GM21786 (cell line): Measurements from ENCODE around the gene PAK2.

Experiments
- ATAC-seq: cut with Tn5 transposase; IDR thresholded peaks from one replicate; pipeline ENCODE4 v1.9.1; 2021; ENCODE audit not compliant: unreplicated experiment

The PAK2 gene

GRCh38 chr3:196739671-196740480 is at the start of gene PAK2:
Gene PAK2, plus strand, starts transcription at chr3:196739857. Its CDS starts 42,790 bp downstream, at chr3:196782647.
- peak; percentile 84 for ATAC-seq

DNA sequence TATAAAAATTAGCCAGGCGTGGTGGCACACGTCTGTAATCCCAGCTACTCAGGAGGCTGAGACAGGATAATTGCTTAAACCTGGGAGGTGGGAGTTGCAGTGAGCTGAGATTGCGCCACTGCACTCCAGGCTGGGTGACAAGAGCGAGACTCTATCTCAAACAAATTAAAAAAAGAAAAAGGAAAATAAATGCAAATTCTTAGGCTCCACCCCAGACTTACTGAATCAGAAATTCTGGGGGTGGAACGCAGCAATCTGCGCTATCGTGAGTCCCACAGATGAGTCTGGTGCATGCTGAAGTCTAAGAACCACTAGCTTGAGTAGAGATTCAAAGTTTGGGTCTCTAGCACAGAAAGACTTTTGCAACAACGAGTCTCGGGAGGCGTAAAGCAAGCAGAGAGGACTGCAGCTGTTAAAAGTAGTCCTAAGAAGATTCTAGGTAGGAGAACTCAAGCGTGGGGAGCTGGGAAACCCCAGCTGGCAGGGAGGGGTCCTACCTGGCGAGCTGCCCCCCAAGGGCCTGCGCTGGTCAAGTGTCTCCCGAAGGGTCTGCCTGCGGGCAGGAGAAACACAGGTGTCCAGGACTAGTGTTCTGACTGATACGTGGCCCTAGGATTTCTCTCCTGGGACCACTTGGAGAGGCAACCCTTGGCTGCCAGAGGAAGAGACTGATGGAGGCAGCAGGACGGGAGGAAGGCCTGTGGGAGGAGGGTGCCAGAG is 49.6 kb upstream of the PAK2 start:
- no peak for ATAC-seq

DNA sequence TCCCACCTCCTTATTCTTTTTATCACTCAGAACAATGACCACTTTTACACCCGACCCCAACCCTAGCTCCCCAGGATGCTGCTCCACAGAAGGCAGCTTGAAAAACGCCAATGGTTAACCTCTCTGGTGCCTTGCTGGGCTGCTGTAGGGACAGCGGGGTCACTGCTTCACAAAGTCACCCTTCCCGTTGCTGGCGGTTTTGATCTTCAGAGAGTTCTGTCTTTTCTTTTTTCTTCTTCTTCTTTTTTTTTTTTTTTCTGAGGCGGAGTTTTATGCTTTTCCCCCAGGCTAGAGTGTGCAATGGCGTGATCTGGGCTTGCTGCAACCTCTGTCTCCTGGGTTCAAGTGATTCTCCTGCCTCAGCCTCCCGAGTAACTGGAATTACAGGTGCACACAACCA is 48.3 kb upstream of the PAK2 start:
- no peak for ATAC-seq

DNA sequence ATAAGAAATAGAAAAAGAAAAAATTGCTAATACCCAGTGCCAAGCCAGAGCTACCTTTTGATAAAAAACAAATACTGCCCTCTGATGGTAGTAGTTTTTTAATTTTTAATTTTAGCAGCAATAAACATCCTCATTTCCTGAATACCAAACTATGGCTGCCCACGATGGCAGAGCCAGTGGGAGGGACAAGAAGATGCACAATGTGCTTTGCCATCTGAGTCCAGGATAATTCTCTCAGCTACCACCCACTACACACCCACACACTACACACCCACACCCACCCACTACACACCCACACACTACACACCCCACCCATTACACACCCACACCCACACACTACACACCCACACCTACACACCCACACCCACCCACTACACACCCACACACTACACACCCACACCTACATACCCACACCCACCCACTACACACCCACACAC is 45.4 kb upstream of the PAK2 start:
- no peak for ATAC-seq

DNA sequence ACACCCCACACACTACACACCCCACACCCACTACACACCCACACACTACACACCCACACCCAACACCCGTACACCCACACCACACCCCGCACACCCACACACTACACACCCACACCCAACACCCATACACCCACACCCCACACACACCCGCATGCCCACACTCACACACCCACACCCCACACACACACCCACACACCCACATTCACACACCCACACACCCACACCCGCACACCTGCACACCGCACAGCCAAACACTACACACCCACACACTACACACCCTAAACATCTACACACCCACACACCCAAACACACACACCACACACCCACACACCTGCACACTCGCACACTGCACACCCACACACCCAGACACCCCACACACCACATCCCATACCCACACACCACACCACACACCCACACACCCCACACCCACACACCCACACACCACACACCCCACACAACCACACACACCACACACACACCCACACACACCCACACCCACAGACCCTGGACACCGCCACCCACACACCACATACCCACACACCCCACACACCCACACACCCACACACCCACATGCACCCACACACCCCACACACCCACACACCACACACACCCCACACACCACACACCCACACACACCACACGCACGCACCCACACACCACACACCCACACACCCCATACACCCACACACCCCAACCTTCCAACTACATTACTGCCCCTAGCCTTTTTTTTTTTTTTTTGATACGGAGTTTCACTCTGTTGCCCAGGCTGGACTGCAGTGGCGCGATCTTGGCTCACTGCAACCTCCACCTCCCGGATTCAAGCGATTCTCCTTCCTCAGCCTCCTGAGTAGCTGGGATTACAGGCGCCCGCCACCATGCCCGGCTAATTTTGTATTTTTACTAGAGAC is 44.5 kb upstream of the PAK2 start:
- no peak for ATAC-seq

GRCh38 chr3:196695849-196696226 is 43.8 kb upstream of the PAK2 start:
- no peak for ATAC-seq

- no peak for ATAC-seq
Measured at GRCh38 chr3:196697270-196697669, 42.4 kb upstream of the PAK2 start.

GRCh38 chr3:196699749-196700148 is 39.9 kb upstream of the PAK2 start:
- ATAC-seq = no peak

DNA sequence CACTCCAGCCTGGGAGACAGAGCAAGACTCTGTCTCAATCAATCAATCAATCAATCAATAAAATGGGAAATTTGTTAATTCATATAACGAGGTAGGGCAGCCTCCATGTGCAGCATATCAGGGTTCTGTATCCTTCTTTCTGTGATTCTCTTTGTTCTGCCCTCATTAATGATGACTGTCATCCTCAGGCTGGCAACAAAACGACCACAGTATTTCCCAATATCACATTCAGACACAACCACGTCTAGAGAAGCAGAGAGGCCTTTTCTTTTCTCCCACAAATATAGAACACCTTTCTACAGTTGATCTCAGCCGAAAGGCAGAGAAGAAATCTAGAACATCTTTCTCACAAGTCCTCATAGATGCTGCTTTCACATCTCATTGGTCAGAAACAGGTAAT is 38.9 kb upstream of the PAK2 start:
- ATAC-seq = no peak

DNA sequence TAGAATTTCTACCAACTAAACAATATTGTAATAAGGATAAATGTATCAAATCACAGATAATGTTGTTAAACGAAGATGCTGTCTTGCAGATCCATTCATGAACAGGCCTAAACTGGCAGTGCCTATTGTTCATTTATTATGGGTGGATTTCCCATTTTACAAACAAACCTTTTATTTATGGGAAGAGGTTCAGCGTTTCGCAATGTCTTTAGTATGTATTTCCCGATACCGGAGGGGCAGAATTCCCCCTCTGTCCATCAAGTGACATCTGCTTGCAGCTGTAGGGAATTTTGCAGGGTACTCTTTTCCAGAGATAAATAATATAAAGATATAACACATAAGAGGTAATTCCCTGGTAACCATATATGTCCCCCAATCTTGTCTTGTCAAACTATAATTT is 33.3 kb upstream of the PAK2 start:
- ATAC-seq = no peak

GRCh38 chr3:196706731-196707130 is 32.9 kb upstream of the PAK2 start:
- no peak for ATAC-seq

DNA sequence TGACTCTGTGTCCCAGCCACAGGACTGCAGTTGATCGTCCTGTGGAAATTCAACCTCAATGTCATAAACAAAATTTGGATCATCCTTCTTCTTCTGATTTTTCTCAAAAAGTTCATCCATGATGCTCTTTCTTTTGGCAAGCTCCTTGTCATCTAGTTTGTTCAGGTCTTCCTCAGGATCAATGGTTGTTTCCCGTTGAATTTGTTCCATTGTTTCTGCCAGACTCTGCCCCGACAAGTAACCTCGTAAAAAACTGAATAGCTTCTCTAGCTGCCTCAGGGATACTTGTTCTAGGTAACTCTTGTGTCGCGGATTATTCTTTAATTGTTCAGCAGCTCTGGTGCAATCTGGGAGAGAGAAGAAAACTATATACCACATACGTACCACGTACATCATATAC is 32.1 kb upstream of the PAK2 start:
- no peak for ATAC-seq

DNA sequence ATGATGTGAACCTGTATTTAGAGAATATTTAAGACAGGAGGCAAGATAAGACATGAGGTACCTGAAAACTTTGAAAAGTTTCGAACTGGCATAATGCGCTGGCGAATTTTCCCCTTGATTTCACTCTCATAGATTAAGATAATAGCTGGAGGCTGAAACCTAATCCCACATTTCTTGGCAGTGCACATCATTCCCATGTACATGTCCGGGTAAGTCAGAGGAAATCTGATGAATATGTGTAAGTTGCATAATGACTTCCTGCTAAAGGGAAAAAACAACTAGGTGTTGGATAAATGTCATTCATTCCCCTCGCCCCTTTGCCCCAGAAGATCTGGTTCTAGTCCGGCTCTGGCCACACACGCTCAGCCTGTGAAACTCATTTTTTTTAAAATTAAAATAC is 31.2 kb upstream of the PAK2 start:
- no peak for ATAC-seq

- ATAC-seq = peak; percentile 60
Measured at GRCh38 chr3:196711838-196712513, 27.7 kb upstream of the PAK2 start, which contains the start of the genes CEP19 and PIGX. Gene CEP19, minus strand, starts transcription at chr3:196712250. Its CDS starts 3,593 bp downstream, at chr3:196708657. Gene PIGX, plus strand, starts transcription at chr3:196712377.

- ATAC-seq = peak; percentile 34
Measured at GRCh38 chr3:196712514-196713413, 26.9 kb upstream of the PAK2 start.

- peak; percentile 74 for ATAC-seq
Measured at GRCh38 chr3:196717162-196717561, 22.5 kb upstream of the PAK2 start.

DNA sequence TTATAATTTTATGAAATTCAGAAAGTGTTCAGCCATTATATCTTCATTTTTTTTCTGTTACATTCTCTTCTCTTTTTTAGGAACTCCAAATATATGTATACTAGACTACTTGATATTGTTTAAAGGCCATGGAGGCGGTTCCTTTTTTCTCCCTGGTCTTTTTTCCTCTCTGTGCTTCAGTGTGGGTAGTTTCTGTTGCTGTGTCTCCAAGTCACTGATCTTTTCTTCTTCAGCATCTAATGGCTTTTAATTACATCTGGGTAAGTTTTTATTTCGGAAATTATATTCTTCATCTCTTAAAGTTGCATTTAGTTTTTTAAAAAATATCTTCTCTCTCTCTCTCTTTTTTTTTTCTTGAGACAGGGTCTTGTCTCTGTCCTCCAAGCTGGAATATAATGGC is 18.6 kb upstream of the PAK2 start:
- no peak for ATAC-seq

DNA sequence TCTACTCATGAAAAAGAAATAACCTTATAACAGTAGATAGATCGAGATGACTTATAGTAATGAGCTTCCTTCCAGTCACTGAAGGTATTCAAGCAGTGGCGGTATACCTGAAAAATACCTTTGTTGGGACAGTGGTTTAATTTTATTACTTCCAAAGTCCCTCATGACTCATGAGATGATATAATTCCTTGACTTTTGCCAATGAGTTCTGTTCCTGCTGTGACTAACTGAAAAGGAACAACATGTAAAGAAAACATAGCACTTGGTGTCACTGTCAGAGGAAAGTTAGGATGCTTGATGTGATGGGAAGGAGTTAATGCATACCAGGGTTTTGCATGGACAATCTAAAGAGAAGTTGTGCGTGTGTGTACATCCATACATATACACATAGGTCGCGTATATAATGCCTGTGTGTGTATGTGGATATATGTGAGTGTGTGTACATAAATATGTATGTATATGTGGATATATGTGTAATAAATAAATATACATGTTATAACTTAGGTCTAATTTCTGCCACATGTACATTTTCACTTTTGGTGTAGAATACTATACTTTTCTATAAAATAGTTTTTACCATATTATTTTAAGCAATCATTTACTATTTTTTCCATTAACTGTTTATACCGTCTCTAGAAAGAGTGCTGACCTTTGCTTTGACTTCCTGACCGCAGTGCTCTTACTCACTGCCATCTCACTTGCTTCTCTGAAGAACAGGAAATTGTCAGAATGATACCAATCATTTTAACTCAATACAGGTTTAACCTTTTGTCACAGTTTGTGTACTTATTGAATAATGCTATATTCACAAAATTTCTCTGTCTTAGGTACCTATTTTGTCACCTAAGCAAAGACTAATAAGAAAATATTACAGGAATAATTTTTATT is 12.6 kb upstream of the PAK2 start:
- no peak for ATAC-seq

- no peak for ATAC-seq
Measured at GRCh38 chr3:196735751-196736150, 3.9 kb upstream of the PAK2 start.
